ENCODE results near the gene ASTN1.

Gene ASTN1

GRCh38 chr1:176894450-176894849, 270.1 kb downstream of the ASTN1 start:
- no peak overlapping the region for H3K4me3 ChIP-seq
- H3K27me3 ChIP-seq, result peaks cover 0 to 20% of the 10 kb centered on the region in 2 donors
- H3K27ac ChIP-seq, result no peak overlapping the region
- no peak for TF ChIP-seq CTCF (IDR thresholded peaks at IDR 0.05)
- no peaks in the 10 kb centered on the region for H3K9me3 ChIP-seq
- intact Hi-C loops (cut with DNase I; ENCODE audit: low total_unique reads), result no loop called here
- H3K36me3 ChIP-seq, result no peaks in the 10 kb centered on the region
- no peak for DNase-seq
- H3K4me1 ChIP-seq, result peaks cover 0 to 9% (median 1%) of the 10 kb centered on the region in 4 donors

DNA sequence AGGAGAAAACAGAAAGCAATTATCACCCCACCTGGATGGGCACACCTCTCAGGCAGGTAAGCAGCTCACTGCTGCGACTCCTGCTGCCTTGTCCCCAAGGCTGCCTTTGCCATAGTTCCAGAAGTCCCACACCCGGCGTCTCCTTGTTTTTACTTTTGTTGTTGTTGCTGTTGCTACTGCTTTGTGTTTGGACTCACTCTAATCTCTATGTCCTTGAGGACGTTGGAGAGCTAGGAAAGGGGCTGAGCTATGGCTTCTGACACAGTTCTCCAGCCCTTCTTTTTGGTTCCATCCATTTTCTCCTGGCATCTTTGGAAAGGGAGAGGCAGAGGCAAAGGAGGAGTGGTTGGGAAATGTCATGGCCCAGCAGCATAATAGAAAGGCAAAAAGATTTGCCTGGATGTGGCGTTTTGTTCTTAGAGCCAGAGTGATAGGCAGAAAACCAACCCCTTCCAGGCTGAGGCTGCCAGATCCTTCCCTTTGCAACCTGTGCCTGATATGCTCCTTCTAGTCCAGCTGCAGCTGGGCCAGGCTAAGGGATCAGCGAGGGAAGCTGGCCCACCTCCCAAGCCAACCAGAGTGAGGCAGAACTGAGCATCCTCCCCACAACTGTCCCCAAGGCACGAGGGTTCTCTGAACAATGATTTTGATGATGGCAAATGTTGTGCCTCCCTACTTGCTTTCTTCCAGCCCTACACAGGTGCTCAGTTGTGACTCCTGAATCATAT, 270.7 kb downstream of the ASTN1 start:
- H3K27me3 ChIP-seq, result peaks cover 0 to 20% of the 10 kb centered on the region in 2 donors
- H3K4me3 ChIP-seq, result no peak overlapping the region
- H3K36me3 ChIP-seq, result no peaks in the 10 kb centered on the region
- H3K9me3 ChIP-seq, result no peaks in the 10 kb centered on the region
- peaks cover 0 to 9% (median 1%) of the 10 kb centered on the region in 4 donors for H3K4me1 ChIP-seq
- H3K27ac ChIP-seq, result no peak overlapping the region
- no peak for DNase-seq
- intact Hi-C loops (cut with DNase I; ENCODE audit: low total_unique reads), result no loop called here
- TF ChIP-seq CTCF (IDR thresholded peaks at IDR 0.05), result no peak

GRCh38 chr1:176888471-176889032, 276.0 kb downstream of the ASTN1 start:
- no peak for TF ChIP-seq CTCF (IDR thresholded peaks at IDR 0.05)
- no peak for DNase-seq
- Histone ChIP-seq H3K27ac (no peak overlapping the region), H3K27me3 (peaks cover 0 to 2% of the 10 kb centered on the region in 2 donors), H3K36me3 (no peaks in the 10 kb centered on the region), H3K4me1 (no peaks in the 10 kb centered on the region), H3K9me3 (no peaks in the 10 kb centered on the region), H3K4me3 (no peak overlapping the region)
- intact Hi-C loops (cut with DNase I; ENCODE audit: low total_unique reads), result loop anchor here (10.0 kb wide), 1 partner anchor 514 kb away; no protein-coding TSS in a partner anchor

DNA sequence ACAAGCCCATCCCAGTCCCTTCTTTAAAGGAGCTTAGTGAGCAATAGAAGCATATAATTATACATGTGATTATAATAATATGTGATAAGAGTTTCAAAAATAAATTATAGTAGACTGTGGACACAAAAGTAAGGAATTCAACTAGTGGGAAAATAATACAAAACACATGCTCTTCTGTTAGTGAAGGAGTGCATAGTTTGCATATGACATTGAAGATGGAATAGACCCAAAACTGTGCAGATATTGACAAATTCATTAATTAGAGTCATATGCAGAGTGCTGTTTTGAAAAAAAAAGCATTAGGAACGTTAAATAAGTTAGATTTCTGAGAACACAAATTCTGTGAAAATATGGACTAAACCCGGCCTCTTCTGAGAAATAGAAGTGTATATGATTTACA, 278.8 kb downstream of the ASTN1 start:
- no peak for DNase-seq
- Histone ChIP-seq H3K4me1 (peaks cover 0 to 3% (median 0%) of the 10 kb centered on the region in 4 donors), H3K9me3 (no peaks in the 10 kb centered on the region)

DNA sequence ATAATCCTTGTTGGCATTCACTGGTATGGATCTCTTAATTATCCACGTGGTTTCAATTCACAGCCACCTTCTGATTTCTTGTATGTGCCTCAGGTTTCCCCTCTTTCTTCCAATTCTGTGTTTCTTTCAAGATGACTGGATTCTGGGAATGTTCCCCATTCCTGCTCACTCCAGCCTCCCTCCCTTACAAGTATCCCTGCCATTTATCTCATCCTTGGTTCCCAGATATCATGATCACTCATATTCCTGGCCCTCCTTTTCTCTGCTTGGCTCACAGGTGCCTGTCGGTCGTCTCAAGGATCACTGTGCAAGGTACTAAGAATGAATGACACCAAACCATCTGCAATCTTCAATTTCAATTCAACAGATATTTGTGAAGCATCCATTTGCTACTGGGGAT, 279.2 kb downstream of the ASTN1 start:
- no peak for DNase-seq
- H3K36me3 ChIP-seq, result no peaks in the 10 kb centered on the region
- H3K4me1 ChIP-seq, result peaks cover 0 to 3% (median 0%) of the 10 kb centered on the region in 4 donors
- no peaks in the 10 kb centered on the region for H3K27me3 ChIP-seq
- TF ChIP-seq CTCF (IDR thresholded peaks at IDR 0.05), result no peak
- no peaks in the 10 kb centered on the region for H3K9me3 ChIP-seq
- H3K27ac ChIP-seq, result no peak overlapping the region
- H3K4me3 ChIP-seq, result no peak overlapping the region
- intact Hi-C loops (cut with DNase I; ENCODE audit: low total_unique reads), result loop anchor here (10.0 kb wide), 1 partner anchor 511 kb away; no protein-coding TSS in a partner anchor

More for the DNA sequence above, 278.8 kb downstream of the ASTN1 start:
- TF ChIP-seq CTCF (IDR thresholded peaks at IDR 0.05), result no peak
- Histone ChIP-seq H3K36me3 (no peaks in the 10 kb centered on the region), H3K27ac (no peak overlapping the region), H3K27me3 (no peaks in the 10 kb centered on the region), H3K4me3 (no peak overlapping the region)
- intact Hi-C loops (cut with DNase I; ENCODE audit: low total_unique reads), result loop anchor here (10.0 kb wide), 1 partner anchor 511 kb away; no protein-coding TSS in a partner anchor
